ENCODE measurements around the gene ROPN1L. TPM values are rescaled to one million over a fixed set of nuclear protein-coding genes. Genes with fewer than 3 reads are reported as not detected.
A peak's percentile ranks its signal among the peaks of the same experiment; 100 is the strongest.

The ROPN1L gene
- total and polyA plus RNA-seq, 2 donors (not counting 1 experiment from before 2014, with no cell fraction given): 0.91 TPM; not detected in 1

GRCh38 chr5:10488144-10488543 is 46.5 kb downstream of the ROPN1L start:
- H3K4me1 ChIP-seq (ENCODE audit: control insufficient read depth in 2 of 2, insufficient read depth in 2 of 2, low read length in 2 of 2): peaks cover 18 to 30% of the 10 kb centered on the region in 2 donors
- CTCF ChIA-PET: interaction anchor here (1.0 to 1.5 kb wide), 3 partner anchors 19 to 139 kb away, joined by 3 to 4 read pairs (median 3); no protein-coding TSS in a partner anchor
- ATAC-seq (ENCODE audit: low read depth) (no peak), DNase-seq (no peak)
- H3K9ac ChIP-seq (ENCODE audit: low read length): no peak overlapping the region
- no peak overlapping the region for H3K27ac ChIP-seq (ENCODE audit: low read length in 2 of 2)
- H4K20me1 ChIP-seq (ENCODE audit: control insufficient read depth, insufficient read depth, low read length, poor library complexity, severe bottlenecking): no peaks in the 10 kb centered on the region
- H3K9me3 ChIP-seq (ENCODE audit: control extremely low read depth in 1 of 3, control insufficient read depth in 2 of 3, insufficient read depth in 1 of 3, low read length in 2 of 3): peaks cover 0 to 9% (median 0%) of the 10 kb centered on the region in 3 donors
- H3K4me3 ChIP-seq (ENCODE audit: control extremely low read depth in 1 of 5, extremely low read depth in 1 of 5, insufficient read depth in 1 of 5, low read depth in 2 of 5, low read length in 4 of 5): no peak overlapping the region
- H3K4me1 Mint-ChIP-seq: peaks cover 47% of the 10 kb centered on the region
- no peaks in the 10 kb centered on the region for H3K79me2 ChIP-seq (ENCODE audit: control insufficient read depth, insufficient read depth, low read length)
- intact Hi-C loops (cut with micrococcal nuclease): loop anchor here (5.0 kb wide), 1 partner anchor 119 kb away; no protein-coding TSS in a partner anchor
- no peak overlapping the region for H2AFZ ChIP-seq (ENCODE audit: insufficient read depth, low read depth, low read length, poor library complexity, severe bottlenecking)
- POLR2A ChIA-PET: no interaction called here
- H3K27me3 Mint-ChIP-seq: no peaks in the 10 kb centered on the region
- H3K4me3 Mint-ChIP-seq: no peak overlapping the region
- no peak overlapping the region for H3K4me2 ChIP-seq (replicated peaks; ENCODE audit: low read depth, low read length, poor library complexity, severe bottlenecking)
- 88% methylated on average over 5 of the region's 6 CpGs for WGBS (ENCODE audit: insufficient coverage)
- TF ChIP-seq CTCF (IDR thresholded peaks at IDR 0.05) (no peak), EZH2 (IDR thresholded peaks at IDR 0.05; ENCODE audit: borderline replicate concordance, insufficient read depth, low read depth, low read length, poor library complexity, severe bottlenecking) (no peak)
- no peaks in the 10 kb centered on the region for H3K27me3 ChIP-seq (replicated peaks in 1 of 4; ENCODE audit: control extremely low read depth in 1 of 4, control insufficient read depth in 3 of 4, insufficient read depth in 4 of 4, low read length in 3 of 4)
- H3K27ac Mint-ChIP-seq: no peak overlapping the region
- H3K36me3 ChIP-seq (replicated peaks in 1 of 2; ENCODE audit: control extremely low read depth in 1 of 2, control insufficient read depth in 1 of 2, extremely low read depth in 1 of 2, insufficient read depth in 2 of 2, low read length in 1 of 2): no peaks in the 10 kb centered on the region
- no peaks in the 10 kb centered on the region for H3K9me3 Mint-ChIP-seq (ENCODE audit: insufficient read depth)

GRCh38 chr5:10489810-10490426 is 48.2 kb downstream of the ROPN1L start:
- intact Hi-C loops (cut with micrococcal nuclease): loop anchor here (5.0 kb wide), 1 partner anchor 117 kb away; no protein-coding TSS in a partner anchor
- CTCF ChIA-PET: interaction anchor here (0.7 to 3.7 kb wide), 15 partner anchors 9 to 143 kb away, joined by 3 to 25 read pairs (median 3); no protein-coding TSS in a partner anchor
- ATAC-seq (ENCODE audit: low read depth): peak; percentile 93
- no peaks in the 10 kb centered on the region for H4K20me1 ChIP-seq (ENCODE audit: control insufficient read depth, insufficient read depth, low read length, poor library complexity, severe bottlenecking)
- H3K79me2 ChIP-seq (ENCODE audit: control insufficient read depth, insufficient read depth, low read length): no peaks in the 10 kb centered on the region
- peak overlapping the region; percentile 12 for H3K9ac ChIP-seq (ENCODE audit: low read length)
- peak; percentile 63 for DNase-seq
- POLR2A ChIA-PET: interaction anchor here (0.8 kb wide), 1 partner anchor 74 kb away, joined by 5 read pairs; the partner anchor contains the start of gene ANKRD33B
- no peaks in the 10 kb centered on the region for H3K27me3 ChIP-seq (replicated peaks in 1 of 4; ENCODE audit: control extremely low read depth in 1 of 4, control insufficient read depth in 3 of 4, insufficient read depth in 4 of 4, low read length in 3 of 4)
- 0% methylated on average over 4 of the region's 8 CpGs for WGBS (ENCODE audit: insufficient coverage)
- Mint-ChIP-seq H3K4me1 (peaks cover 51% of the 10 kb centered on the region), H3K27me3 (no peaks in the 10 kb centered on the region), H3K27ac (peak overlapping the region; percentile 71), H3K4me3 (peak overlapping the region; percentile 72), H3K9me3 (ENCODE audit: insufficient read depth) (peaks cover 6% of the 10 kb centered on the region)
- peaks cover 2 to 18% (median 16%) of the 10 kb centered on the region in 3 donors for H3K9me3 ChIP-seq (ENCODE audit: control extremely low read depth in 1 of 3, control insufficient read depth in 2 of 3, insufficient read depth in 1 of 3, low read length in 2 of 3)
- H3K36me3 ChIP-seq (replicated peaks in 1 of 2; ENCODE audit: control extremely low read depth in 1 of 2, control insufficient read depth in 1 of 2, extremely low read depth in 1 of 2, insufficient read depth in 2 of 2, low read length in 1 of 2): no peaks in the 10 kb centered on the region
- peak overlapping the region; percentile 4 to 8 for H3K27ac ChIP-seq (ENCODE audit: low read length in 2 of 2)
- no peak overlapping the region for H2AFZ ChIP-seq (ENCODE audit: insufficient read depth, low read depth, low read length, poor library complexity, severe bottlenecking)
- TF ChIP-seq EZH2 (IDR thresholded peaks at IDR 0.05; ENCODE audit: borderline replicate concordance, insufficient read depth, low read depth, low read length, poor library complexity, severe bottlenecking): no peak
- TF ChIP-seq CTCF (IDR thresholded peaks at IDR 0.05): no peak
- peak overlapping the region in 1 of 5 experiments; percentile 35 for H3K4me3 ChIP-seq (ENCODE audit: control extremely low read depth in 1 of 5, extremely low read depth in 1 of 5, insufficient read depth in 1 of 5, low read depth in 2 of 5, low read length in 4 of 5)
- H3K4me2 ChIP-seq (replicated peaks; ENCODE audit: low read depth, low read length, poor library complexity, severe bottlenecking): peak overlapping the region; percentile 65
- peaks cover 25 to 39% of the 10 kb centered on the region in 2 donors for H3K4me1 ChIP-seq (ENCODE audit: control insufficient read depth in 2 of 2, insufficient read depth in 2 of 2, low read length in 2 of 2)
